ENCODE data around the gene ARHGDIB. TPM values are rescaled to one million over a fixed set of nuclear protein-coding genes. Genes with fewer than 3 reads are reported as not detected.

The ARHGDIB gene
- total and polyA plus RNA-seq, 10 of the 15 experiments (the other 5 are each of a cell fraction or from before 2014, with no cell fraction given): 796 to 2,849 (median 1,346) TPM

GRCh38 chr12:14960548-14961465 lies 594 bp downstream of the ARHGDIB start (continued):
- no peak for TF ChIP-seq REST (IDR thresholded peaks at IDR 0.05; ENCODE audit: low read depth, low read length)
- TF ChIP-seq MEF2B (IDR thresholded peaks at IDR 0.05; ENCODE audit: partially characterized antibody, poor library complexity, severe bottlenecking): peak; percentile 28
- TF ChIP-seq, protein P1, sequence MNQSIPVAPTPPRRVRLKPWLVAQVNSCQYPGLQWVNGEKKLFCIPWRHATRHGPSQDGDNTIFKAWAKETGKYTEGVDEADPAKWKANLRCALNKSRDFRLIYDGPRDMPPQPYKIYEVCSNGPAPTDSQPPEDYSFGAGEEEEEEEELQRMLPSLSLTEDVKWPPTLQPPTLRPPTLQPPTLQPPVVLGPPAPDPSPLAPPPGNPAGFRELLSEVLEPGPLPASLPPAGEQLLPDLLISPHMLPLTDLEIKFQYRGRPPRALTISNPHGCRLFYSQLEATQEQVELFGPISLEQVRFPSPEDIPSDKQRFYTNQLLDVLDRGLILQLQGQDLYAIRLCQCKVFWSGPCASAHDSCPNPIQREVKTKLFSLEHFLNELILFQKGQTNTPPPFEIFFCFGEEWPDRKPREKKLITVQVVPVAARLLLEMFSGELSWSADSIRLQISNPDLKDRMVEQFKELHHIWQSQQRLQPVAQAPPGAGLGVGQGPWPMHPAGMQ (IDR thresholded peaks at IDR 0.05; ENCODE audit: borderline replicate concordance): no peak
- no peak for TF ChIP-seq HCFC1 (IDR thresholded peaks at IDR 0.05; ENCODE audit: low read length)
- TF ChIP-seq SKIL (IDR thresholded peaks at IDR 0.05; ENCODE audit: low read depth, poor library complexity, severe bottlenecking): peak; percentile 16
- TF ChIP-seq IKZF2 (IDR thresholded peaks at IDR 0.05): peak; percentile 42 to 59; a peak in 3 of 4 replicates
- no peak for TF ChIP-seq EGR1 (IDR thresholded peaks at IDR 0.05; ENCODE audit: borderline replicate concordance in 1 of 2, low read depth in 2 of 2, low read length in 2 of 2)
- no peak for TF ChIP-seq RELA (IDR thresholded peaks at IDR 0.05; ENCODE audit: borderline replicate concordance, partially characterized antibody)
- no peak for TF ChIP-seq ZBED1 (IDR thresholded peaks at IDR 0.05; ENCODE audit: borderline replicate concordance)
- peak; percentile 66 for TF ChIP-seq ZNF217 (IDR thresholded peaks at IDR 0.05)
- TF ChIP-seq IRF4 (IDR thresholded peaks at IDR 0.05; ENCODE audit: low read depth, low read length): peak; percentile 44; the same call in 1 of the 2 replicates
- no peak for TF ChIP-seq PRDM15 (CRISPR knock-in tag; IDR thresholded peaks at IDR 0.05)
- TF ChIP-seq RUNX3 (IDR thresholded peaks at IDR 0.05; ENCODE audit: low read length): peak; percentile 48; the same call in 1 of the 2 replicates
- TF ChIP-seq TBL1XR1 (IDR thresholded peaks at IDR 0.05; ENCODE audit: low read depth, low read length): no peak

Data from GM12878 (cell line).